H1 (cell line): ENCODE results near the gene HS2ST1. TPM values are rescaled to one million over a fixed set of nuclear protein-coding genes. Genes with fewer than 3 reads are reported as not detected.

Experiments
- CTCF ChIA-PET: fragments of 300-600 bp; sonication (Branson Sonifier 250); formaldehyde crosslinking; loops from one replicate; lab custom pipeline; 2021; ENCODE audit not compliant: partially characterized antibody; lab: Charles Lee
- POLR2A ChIA-PET: fragments of 300-600 bp; sonication (Branson Sonifier 250); formaldehyde crosslinking; loops from one replicate; lab custom pipeline; 2021; ENCODE audit warnings: inconsistent platforms; ENCODE audit not compliant: partially characterized antibody; lab: Charles Lee
- DNase-seq, 2 experiments: peaks; one replicate each; pipeline versions ENCODE4 v3.0.0 to v3.0.0-alpha.2; 2010 to 2022; ENCODE audit warnings: low spot score in 2 of 2, low read depth in 1 of 2, mixed read lengths in 1 of 2
- FAIRE-seq: peaks from 2 replicates; lab custom pipeline; 2011; peaks lifted over from hg19 to GRCh38; lab: Jason Lieb, UNC
- H2AFZ ChIP-seq: 2 replicates; pipeline ENCODE4 v1.8.1; 2012; ENCODE audit warnings: low read length, inconsistent platforms
- H2AK5ac ChIP-seq: 2 replicates; pipeline ENCODE4 v1.6.1; 2013; ENCODE audit warnings: low read depth, low read length
- H2BK120ac ChIP-seq: replicated peaks from 2 replicates; pipeline ENCODE3; 2013; ENCODE audit warnings: low read depth, low read length, inconsistent platforms
- H2BK12ac ChIP-seq: 2 replicates; pipeline ENCODE4 v1.6.1; 2013; ENCODE audit warnings: low read depth, low read length
- H2BK15ac ChIP-seq: 2 replicates; pipeline ENCODE4 v1.6.1; 2013; ENCODE audit warnings: low read length
- H2BK20ac ChIP-seq: 2 replicates; pipeline ENCODE4 v1.6.1; 2013; ENCODE audit warnings: low read length
- H2BK5ac ChIP-seq: 2 replicates; pipeline ENCODE4 v1.6.1; 2013; ENCODE audit warnings: low read depth, low read length
- H3K14ac ChIP-seq: 2 replicates; pipeline ENCODE4 v1.6.1; 2013; ENCODE audit warnings: inconsistent platforms; ENCODE audit not compliant: insufficient read length
- H3K18ac ChIP-seq: 2 replicates; pipeline ENCODE4 v1.6.1; 2013; ENCODE audit warnings: low read length; ENCODE audit errors: extremely low read depth
- H3K23ac ChIP-seq: 2 replicates; pipeline ENCODE4 v1.6.1; 2013; ENCODE audit warnings: inconsistent platforms; ENCODE audit not compliant: insufficient read length
- H3K23me2 ChIP-seq: 2 replicates; pipeline ENCODE4 v1.6.1; 2013; ENCODE audit warnings: low read depth, low read length
- H3K27ac ChIP-seq: 2 replicates; pipeline ENCODE4 v1.6.1; 2011; ENCODE audit warnings: low read depth, low read length, inconsistent platforms
- H3K27me3 ChIP-seq, 4 experiments: replicated peaks in 1 of 4; 1 replicate in 1 of 4; 2 replicates in 3 of 4; pipeline versions ENCODE4 v1.6.1 to v1.8.1; 2011 to 2013; ENCODE audit warnings: low read length in 3 of 4, mild to moderate bottlenecking in 3 of 4, inconsistent platforms in 2 of 4, mixed read lengths in 2 of 4, moderate library complexity in 1 of 4; ENCODE audit not compliant: control insufficient read depth in 3 of 4, insufficient read depth in 3 of 4; ENCODE audit errors: extremely low read depth in 1 of 4
- H3K36me3 ChIP-seq, 4 experiments: 2 replicates each; pipeline versions ENCODE4 v1.6.1 to v1.8.1; 2011 to 2013; ENCODE audit warnings: mild to moderate bottlenecking in 4 of 4, low read length in 3 of 4, moderate library complexity in 2 of 4, control low read depth in 1 of 4, inconsistent platforms in 1 of 4; ENCODE audit not compliant: insufficient read depth in 4 of 4, control insufficient read depth in 2 of 4
- H3K4ac ChIP-seq: replicated peaks from 2 replicates; pipeline ENCODE3; 2013; ENCODE audit warnings: low read length, low read depth, mixed read lengths, inconsistent platforms; ENCODE audit not compliant: insufficient read length
- H3K4me1 ChIP-seq, 4 experiments: replicated peaks in 1 of 4; 1 replicate in 1 of 4; 2 replicates in 3 of 4; pipeline versions ENCODE4 v1.6.1 to v1.8.1; 2011 to 2013; ENCODE audit warnings: low read length in 3 of 4, inconsistent platforms in 2 of 4, mixed read lengths in 1 of 4; ENCODE audit not compliant: insufficient read depth in 4 of 4, control insufficient read depth in 3 of 4
- H3K4me2 ChIP-seq, 2 experiments: 2 replicates each; pipeline versions ENCODE4 v1.6.1 to v1.8.1; 2011 to 2013; ENCODE audit warnings: low read depth in 2 of 2, low read length in 2 of 2, control low read depth in 1 of 2, inconsistent platforms in 1 of 2, mild to moderate bottlenecking in 1 of 2; ENCODE audit not compliant: insufficient read depth in 1 of 2
- H3K4me3 ChIP-seq, 4 experiments: fragments of 200-600, 300-600 bp in 1 of 4; sonication (generic), shearing (Covaris generic), sonication (Bioruptor Twin) in 1 of 4; 2 replicates each; pipeline versions ENCODE4 v1.5.1 to v1.8.1; 2011 to 2016; ENCODE audit warnings: low read length in 4 of 4, low read depth in 3 of 4, control low read depth in 2 of 4, inconsistent platforms in 2 of 4, mild to moderate bottlenecking in 2 of 4, mixed read lengths in 1 of 4, moderate library complexity in 1 of 4; ENCODE audit not compliant: insufficient read depth in 2 of 4; ENCODE audit errors: extremely low read depth in 1 of 4
- H3K56ac ChIP-seq: replicated peaks from 2 replicates; pipeline ENCODE3; 2013; ENCODE audit warnings: low read depth, mild to moderate bottlenecking, mixed read lengths, low read length, inconsistent platforms; ENCODE audit not compliant: insufficient read length
- H3K79me1 ChIP-seq: 2 replicates; pipeline ENCODE4 v1.6.1; 2013; ENCODE audit warnings: low read depth, low read length, control low read depth
- H3K79me2 ChIP-seq, 2 experiments: 2 replicates each; pipeline versions ENCODE4 v1.6.1 to v1.8.1; 2012 to 2013; ENCODE audit warnings: low read length in 2 of 2, mild to moderate bottlenecking in 2 of 2, inconsistent platforms in 1 of 2; ENCODE audit not compliant: insufficient read depth in 2 of 2, control insufficient read depth in 1 of 2
- H3K9ac ChIP-seq, 4 experiments: replicated peaks in 1 of 4; 1 replicate in 1 of 4; 2 replicates in 3 of 4; pipeline versions ENCODE4 v1.6.1 to v1.8.1; 2011 to 2013; ENCODE audit warnings: low read depth in 3 of 4, low read length in 3 of 4, control low read depth in 2 of 4, mild to moderate bottlenecking in 2 of 4, moderate library complexity in 2 of 4, inconsistent platforms in 1 of 4; ENCODE audit errors: extremely low read depth in 1 of 4
- H3K9me3 ChIP-seq, 2 experiments: 2 replicates each; pipeline versions ENCODE4 v1.6.1 to v1.8.1; 2012 to 2013; ENCODE audit warnings: mild to moderate bottlenecking in 2 of 2, moderate library complexity in 2 of 2, control low read depth in 1 of 2, inconsistent platforms in 1 of 2, low read depth in 1 of 2, low read length in 1 of 2, mixed read lengths in 1 of 2; ENCODE audit not compliant: insufficient read depth in 2 of 2
- H4K20me1 ChIP-seq, 2 experiments: replicated peaks in 1 of 2; 2 replicates each; pipeline versions ENCODE3 to v1.8.1; 2011 to 2013; ENCODE audit warnings: inconsistent platforms in 2 of 2, low read length in 2 of 2, mild to moderate bottlenecking in 1 of 2; ENCODE audit not compliant: insufficient read depth in 2 of 2, control insufficient read depth in 1 of 2
- H4K5ac ChIP-seq: 2 replicates; pipeline ENCODE4 v1.6.1; 2013; ENCODE audit warnings: low read length, low read depth, mixed read lengths, inconsistent platforms; ENCODE audit not compliant: insufficient read length
- H4K8ac ChIP-seq: 2 replicates; pipeline ENCODE4 v1.8.0; 2013; ENCODE audit warnings: mild to moderate bottlenecking, moderate library complexity, low read length, inconsistent platforms; ENCODE audit not compliant: insufficient read depth; ENCODE audit errors: extremely low read depth
- H4K91ac ChIP-seq: replicated peaks from 2 replicates; pipeline ENCODE3; 2013; ENCODE audit warnings: low read length, mixed read lengths, inconsistent platforms; ENCODE audit not compliant: insufficient read length
- CEBPB ChIP-seq: IDR thresholded peaks from 2 replicates; pipeline ENCODE4 v1.6.1; 2012; ENCODE audit warnings: low read depth, low read length
- CHD2 ChIP-seq: IDR thresholded peaks from 2 replicates; pipeline ENCODE4 v1.6.1; 2012; ENCODE audit warnings: low read length, improper control_type of control experiment
- EGR1 ChIP-seq: IDR thresholded peaks from 2 replicates; pipeline ENCODE4 v1.6.1; 2011; ENCODE audit warnings: low read depth, low read length, borderline replicate concordance
- KDM5A ChIP-seq: fragments of 200-600 bp; IDR thresholded peaks from 2 replicates; pipeline ENCODE4 v1.7.1; 2012; ENCODE audit warnings: mild to moderate bottlenecking, low read length, inconsistent platforms, mixed read lengths
- TAF1 ChIP-seq: IDR thresholded peaks from 2 replicates; pipeline ENCODE4 v1.6.1; 2011; ENCODE audit warnings: mild to moderate bottlenecking, low read depth, low read length
- TCF12 ChIP-seq: IDR thresholded peaks from 2 replicates; pipeline ENCODE4 v1.6.1; 2011; ENCODE audit warnings: low read depth, mild to moderate bottlenecking, low read length
- USF2 ChIP-seq: IDR thresholded peaks from 2 replicates; pipeline ENCODE4 v1.6.1; 2011; ENCODE audit warnings: low read length, improper control_type of control experiment
- YY1 ChIP-seq: IDR thresholded peaks from 2 replicates; pipeline ENCODE4 v1.6.1; 2011; ENCODE audit warnings: low read depth, mild to moderate bottlenecking, low read length
- ZNF274 ChIP-seq: IDR thresholded peaks from 2 replicates; pipeline ENCODE4 v1.7.0; 2012; ENCODE audit warnings: low read length, borderline replicate concordance; ENCODE audit errors: extremely low read depth
- polyA plus RNA-seq, 7 experiments: library from polyadenylated mRNA; depleted of rRNA in 3 of 7; stranded (reverse) in 5 of 7; unstranded in 2 of 7; fragments of >200 nt in 5 of 7; fragments of 200-250 nt in 2 of 7; gene quantifications; 1 replicate in 5 of 7; 2 replicates in 1 of 7; 4 replicates in 1 of 7; pipeline versions ENCODE4 v1.2.1 to v1.2.3, GENCODE V29; 2011 to 2013; ENCODE audit warnings: missing spikeins in 2 of 7, mixed read lengths in 2 of 7
- total RNA-seq: library from RNA; stranded (reverse); fragmentation: NEBNext Ultra II Directional; extraction: Animal tissue kit (Norgen Biotek cat#: 25700); gene quantifications from 2 replicates; pipeline ENCODE4 v1.2.1, GENCODE V29; 2021

Gene HS2ST1
- total and polyA plus RNA-seq, 2 of the 8 experiments (the other 6 are each of a cell fraction or from before 2014, with no cell fraction given), result 5.2 to 28.3 TPM

DNA sequence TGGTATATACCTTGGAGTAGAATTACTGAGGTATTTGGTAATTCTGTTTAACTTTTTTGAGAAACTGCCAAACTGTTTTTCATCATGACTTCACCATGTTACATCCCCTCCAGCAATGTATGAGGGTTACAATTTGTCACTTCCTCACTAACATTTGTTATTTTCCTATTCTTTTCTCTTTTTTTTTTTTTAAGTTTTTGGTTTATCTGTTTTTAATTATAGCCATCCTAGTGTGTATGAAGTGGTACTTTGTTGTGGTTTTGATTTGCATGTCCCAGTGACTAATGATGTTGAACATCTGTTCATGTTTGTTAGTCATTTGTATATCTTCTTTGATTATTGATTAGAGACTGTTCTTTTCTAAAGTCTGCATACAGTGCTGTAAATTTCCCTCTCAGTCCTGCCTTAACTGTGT, 147.3 kb downstream of the HS2ST1 start:
- H3K23ac ChIP-seq, result no peak overlapping the region

More for the DNA sequence above, 147.3 kb downstream of the HS2ST1 start:
- Histone ChIP-seq H3K4me3 (no peak overlapping the region), H3K27me3 (no peaks in the 10 kb centered on the region), H2BK12ac (no peak overlapping the region), H3K9me3 (peaks cover 0 to 4% of the 10 kb centered on the region in 2 experiments; a peak in 1 of 4 replicates), H4K20me1 (peaks cover 0 to 2% of the 10 kb centered on the region in 2 experiments), H3K79me1 (peaks cover 2% of the 10 kb centered on the region; the same call in 1 of the 2 replicates), H2BK5ac (no peak overlapping the region), H3K27ac (no peak overlapping the region), H3K9ac (no peak overlapping the region), H3K18ac (no peak overlapping the region), H2AFZ (no peak overlapping the region), H2BK15ac (no peak overlapping the region), H4K8ac (no peak overlapping the region), H3K23me2 (no peaks in the 10 kb centered on the region), H3K36me3 (no peaks in the 10 kb centered on the region), H2BK20ac (no peak overlapping the region), H3K4me2 (no peak overlapping the region), H3K79me2 (peaks cover 0 to 83% of the 10 kb centered on the region in 2 experiments; a peak in 2 of 4 replicates), H3K4ac (no peak overlapping the region), H3K56ac (no peak overlapping the region), H2BK120ac (no peak overlapping the region), H4K91ac (no peak overlapping the region), H3K14ac (no peak overlapping the region), H3K4me1 (no peaks in the 10 kb centered on the region), H4K5ac (no peak overlapping the region), H2AK5ac (no peak overlapping the region)
- TF ChIP-seq TCF12 (no peak), ZNF274 (no peak), KDM5A (no peak), CEBPB (no peak), EGR1 (no peak), YY1 (no peak), TAF1 (no peak), USF2 (no peak), CHD2 (no peak)
- no peak for FAIRE-seq
- no peak for DNase-seq
- POLR2A ChIA-PET, result no interaction called here
- CTCF ChIA-PET, result no interaction called here
